ENCODE measurements around the gene MAPK10. TPM values are rescaled to one million over a fixed set of nuclear protein-coding genes. Genes with fewer than 3 reads are reported as not detected.
A peak's percentile ranks its signal among the peaks of the same experiment; 100 is the strongest.

The MAPK10 gene
- total RNA-seq, 3 donors from 2014 or later: 4.2 to 19.2 (median 4.9) TPM

GRCh38 chr4:86344127-86344526 is 15.7 kb downstream of the MAPK10 start:
- no peak for TF ChIP-seq CTCF (IDR thresholded peaks at IDR 0.05)
- H3K9me3 ChIP-seq: no peaks in the 10 kb centered on the region
- ATAC-seq (no peak), DNase-seq (no peak)
- H3K4me3 ChIP-seq: no peak overlapping the region
- no peaks in the 10 kb centered on the region for H3K36me3 ChIP-seq (ENCODE audit: low read depth)
- H3K4me1 ChIP-seq (ENCODE audit: low read depth): no peaks in the 10 kb centered on the region
- intact Hi-C loops (cut with DNase I, micrococcal nuclease): no loop called here

- ATAC-seq: peak; percentile 34
- no peaks in the 10 kb centered on the region for H3K4me1 ChIP-seq (ENCODE audit: low read depth)
- no peak for DNase-seq
- H3K4me3 ChIP-seq: no peak overlapping the region
- TF ChIP-seq CTCF (IDR thresholded peaks at IDR 0.05): no peak
- no peaks in the 10 kb centered on the region for H3K9me3 ChIP-seq
- no peaks in the 10 kb centered on the region for H3K36me3 ChIP-seq (ENCODE audit: low read depth)
- intact Hi-C loops (cut with DNase I, micrococcal nuclease): no loop called here
Observed at GRCh38 chr4:86338989-86339388, 20.9 kb downstream of the MAPK10 start.

GRCh38 chr4:86338521-86338920 is 21.3 kb downstream of the MAPK10 start:
- intact Hi-C loops (cut with DNase I, micrococcal nuclease): no loop called here
- DNase-seq (no peak), ATAC-seq (no peak)
- no peak for TF ChIP-seq CTCF (IDR thresholded peaks at IDR 0.05)
- Histone ChIP-seq H3K9me3 (no peaks in the 10 kb centered on the region), H3K4me1 (ENCODE audit: low read depth) (no peaks in the 10 kb centered on the region), H3K4me3 (no peak overlapping the region), H3K36me3 (ENCODE audit: low read depth) (no peaks in the 10 kb centered on the region)

GRCh38 chr4:86334020-86334750 is 25.7 kb downstream of the MAPK10 start:
- Histone ChIP-seq H3K36me3 (ENCODE audit: low read depth) (no peaks in the 10 kb centered on the region), H3K4me3 (no peak overlapping the region), H3K4me1 (ENCODE audit: low read depth) (no peaks in the 10 kb centered on the region), H3K9me3 (no peaks in the 10 kb centered on the region)
- DNase-seq (no peak), ATAC-seq (no peak)
- intact Hi-C loops (cut with DNase I, micrococcal nuclease): no loop called here
- no peak for TF ChIP-seq CTCF (IDR thresholded peaks at IDR 0.05)

- no peak for TF ChIP-seq CTCF (IDR thresholded peaks at IDR 0.05)
- intact Hi-C loops (cut with DNase I, micrococcal nuclease): no loop called here
- ATAC-seq: no peak
Observed at GRCh38 chr4:86333236-86333635, 26.6 kb downstream of the MAPK10 start.

More at GRCh38 chr4:86333236-86333635, 26.6 kb downstream of the MAPK10 start:
- Histone ChIP-seq H3K4me1 (ENCODE audit: low read depth) (no peaks in the 10 kb centered on the region), H3K9me3 (no peaks in the 10 kb centered on the region), H3K4me3 (no peak overlapping the region), H3K36me3 (ENCODE audit: low read depth) (no peaks in the 10 kb centered on the region)
- DNase-seq: no peak
